ENCODE results near the gene TMEM60.
"Not testable (repeated sequence)": the region's sequence is repeated elsewhere in the genome, so short reads cannot be mapped to it uniquely, and the experiment has no call there.

Gene TMEM60

GRCh38 chr7:77788327-77788902 is 9.8 kb downstream of the TMEM60 start:
- TF ChIP-seq CTCF (IDR thresholded peaks at IDR 0.05; ENCODE audit: extremely low read depth, missing control alignments): no peak
- DNase-seq (ENCODE audit: low spot score): no peak

- no peak for DNase-seq (ENCODE audit: low spot score)
- TF ChIP-seq CTCF (IDR thresholded peaks at IDR 0.05; ENCODE audit: extremely low read depth, missing control alignments): no peak
These were observed 11.5 kb downstream of the TMEM60 start for GRCh38 chr7:77786741-77787140.

- DNase-seq (ENCODE audit: low spot score): no peak
- TF ChIP-seq CTCF (IDR thresholded peaks at IDR 0.05; ENCODE audit: extremely low read depth, missing control alignments): no peak
These were observed 12.2 kb downstream of the TMEM60 start for GRCh38 chr7:77786018-77786417.

GRCh38 chr7:77784426-77784825 is 13.8 kb downstream of the TMEM60 start:
- DNase-seq (ENCODE audit: low spot score): not testable (repeated sequence)

GRCh38 chr7:77783545-77783944 is 14.7 kb downstream of the TMEM60 start:
- DNase-seq (ENCODE audit: low spot score): no peak
- TF ChIP-seq CTCF (IDR thresholded peaks at IDR 0.05; ENCODE audit: extremely low read depth, missing control alignments): no peak

- no peak for DNase-seq (ENCODE audit: low spot score)
- TF ChIP-seq CTCF (IDR thresholded peaks at IDR 0.05; ENCODE audit: extremely low read depth, missing control alignments): no peak
These were observed 15.1 kb downstream of the TMEM60 start for GRCh38 chr7:77783111-77783510.

- no peak for DNase-seq (ENCODE audit: low spot score)
- no peak for TF ChIP-seq CTCF (IDR thresholded peaks at IDR 0.05; ENCODE audit: extremely low read depth, missing control alignments)
These were observed 15.9 kb downstream of the TMEM60 start for GRCh38 chr7:77782383-77782782.

- no peak for TF ChIP-seq CTCF (IDR thresholded peaks at IDR 0.05; ENCODE audit: extremely low read depth, missing control alignments)
These were observed 19.7 kb downstream of the TMEM60 start for GRCh38 chr7:77778535-77778934.

More at GRCh38 chr7:77778535-77778934, 19.7 kb downstream of the TMEM60 start:
- DNase-seq (ENCODE audit: low spot score): no peak

Data from GM20000 (cell line).